ENCODE measurements around the gene ABCC8. TPM values are rescaled to one million over a fixed set of nuclear protein-coding genes. Genes with fewer than 3 reads are reported as not detected.

ABCC8 gene
- total and polyA plus RNA-seq, 10 of the 15 experiments (the other 5 are each of a cell fraction or from before 2014, with no cell fraction given): not detected

GRCh38 chr11:17506314-17506713 lies 29.7 kb upstream of the ABCC8 start:
- Histone ChIP-seq H2AFZ (ENCODE audit: control insufficient read depth, low read depth, low read length) (no peak overlapping the region), H4K20me1 (ENCODE audit: control insufficient read depth, insufficient read depth) (no peaks in the 10 kb centered on the region; the same call in 1 of the 2 replicates), H3K27ac (ENCODE audit: control insufficient read depth, insufficient read depth) (no peak overlapping the region), H3K4me3 (no peak overlapping the region), H3K9me3 (replicated peaks; ENCODE audit: control insufficient read depth, insufficient read depth, low read length) (no peaks in the 10 kb centered on the region), H3K4me2 (ENCODE audit: control insufficient read depth, insufficient read depth) (no peak overlapping the region), H3K4me1 (ENCODE audit: control insufficient read depth, insufficient read depth, low read length) (no peaks in the 10 kb centered on the region; the same call in 1 of the 2 replicates), H3K79me2 (ENCODE audit: control insufficient read depth, insufficient read depth, low read length) (no peaks in the 10 kb centered on the region), H3K9ac (ENCODE audit: control insufficient read depth, insufficient read depth, low read length) (no peak overlapping the region), H3K36me3 (ENCODE audit: control insufficient read depth in 2 of 2, insufficient read depth in 2 of 2, low read length in 1 of 2) (no peaks in the 10 kb centered on the region), H3K27me3 (replicated peaks in 1 of 2; ENCODE audit: control insufficient read depth in 2 of 2, insufficient read depth in 2 of 2, low read length in 1 of 2) (no peaks in the 10 kb centered on the region; a peak in 2 of 4 replicates)
- no TSS peak for BruUV-seq (replicated peaks)
- WGBS (ENCODE audit: insufficient coverage, insufficient replicate concordance, low lambda C conversion rate, missing lambda C conversion rate): 60% methylated on average over 6 of the region's 6 CpGs
- POLR2A ChIA-PET: no interaction called here
- RAD21 ChIA-PET (ENCODE audit: unreplicated experiment): interaction anchor here (1.4 to 3.3 kb wide), 3 partner anchors 122 to 686 kb away, joined by 4 to 19 read pairs (median 6); no protein-coding TSS in a partner anchor
- TF ChIP-seq BRCA1 (IDR thresholded peaks at IDR 0.05; ENCODE audit: low read depth, low read length): no peak
- no peak for TF ChIP-seq POU2F2 (IDR thresholded peaks at IDR 0.05; ENCODE audit: borderline replicate concordance, low read depth, low read length)
- TF ChIP-seq ZBTB11 (CRISPR knock-in tag; IDR thresholded peaks at IDR 0.05): no peak
- no peak for TF ChIP-seq RBBP5 (conservative IDR thresholded peaks at IDR 0.05)
- no peak for TF ChIP-seq STAT1 (conservative IDR thresholded peaks at IDR 0.05)
- TF ChIP-seq SMAD5 (IDR thresholded peaks at IDR 0.05; ENCODE audit: low read depth): no peak
- no peak for TF ChIP-seq PRDM15 (CRISPR knock-in tag; IDR thresholded peaks at IDR 0.05)
- no peak for TF ChIP-seq MAX (IDR thresholded peaks at IDR 0.05; ENCODE audit: low read depth, low read length)
- TF ChIP-seq TARDBP (IDR thresholded peaks at IDR 0.05; ENCODE audit: borderline replicate concordance): no peak
- no peak for TF ChIP-seq ZNF24 (IDR thresholded peaks at IDR 0.05)
- TF ChIP-seq PAX8 (IDR thresholded peaks at IDR 0.05): no peak
- no peak for TF ChIP-seq CTCF (IDR thresholded peaks at IDR 0.05 in 2 of 3, conservative IDR thresholded peaks at IDR 0.05 in 1 of 3; ENCODE audit: control insufficient read depth in 2 of 3, extremely low read depth in 1 of 3, insufficient read depth in 1 of 3, low read depth in 3 of 3, low read length in 3 of 3)
- TF ChIP-seq CHD1 (IDR thresholded peaks at IDR 0.05; ENCODE audit: low read depth, low read length): no peak
- no peak for TF ChIP-seq RB1 (IDR thresholded peaks at IDR 0.05; ENCODE audit: borderline replicate concordance)
- DNase-seq (ENCODE audit: low read depth, low spot score) (no peak), FAIRE-seq (no peak), ATAC-seq (no peak)
- in situ Hi-C loops (cut with MboI): loop anchor here (5.0 to 10.0 kb wide), 2 partner anchors 122 to 279 kb away; partner anchors contain the start of gene KCNJ11
- SMC1A ChIA-PET (ENCODE audit: uncharacterized antibody, unreplicated experiment): interaction anchor here (0.6 to 2.6 kb wide), 2 partner anchors 10 to 276 kb away, joined by 3 to 8 read pairs; no protein-coding TSS in a partner anchor
- CTCF ChIA-PET: interaction anchor here (0.6 to 3.9 kb wide), 5 partner anchors 17 to 276 kb away, joined by 3 to 30 read pairs (median 3); partner anchors contain the start of gene KCNJ11
- intact Hi-C loops (cut with micrococcal nuclease; ENCODE audit: unreplicated experiment): no loop called here
